WTC11 (cell line): Measurements from ENCODE around the gene BICRA. TPM values are rescaled to one million over a fixed set of nuclear protein-coding genes. Genes with fewer than 3 reads are reported as not detected.

Experiments used
- ATAC-seq: fragments of 200-7000 bp; cut with Tn5 transposase; 2 replicates; pipeline ENCODE4 v1.10.0; 2021; ENCODE audit warnings: mild to moderate bottlenecking, moderate library complexity
- CTCF ChIA-PET: fragments of 300-600 bp; sonication (Branson Sonifier 250); formaldehyde crosslinking; loops from one replicate; lab custom pipeline; 2021; ENCODE audit warnings: antibody characterized with exemption; lab: Charles Lee
- POLR2A ChIA-PET: fragments of 350-600 bp; sonication (Branson Sonifier 250); formaldehyde crosslinking; loops from one replicate; lab custom pipeline; 2021; ENCODE audit warnings: antibody characterized with exemption; lab: Charles Lee
- DNase-seq: peaks from one replicate; pipeline ENCODE4 v3.0.0; 2021; ENCODE audit warnings: low spot score
- H3K27ac Mint-ChIP-seq: 2 replicates; pipeline ENCODE4 v1.8.0; 2021; ENCODE audit warnings: mixed read lengths
- H3K27me3 Mint-ChIP-seq: 2 replicates; pipeline ENCODE4 v1.8.0; 2021; ENCODE audit warnings: low read depth, mild to moderate bottlenecking, moderate library complexity, mixed read lengths
- H3K36me3 Mint-ChIP-seq: 2 replicates; pipeline ENCODE4 v1.8.0; 2021; ENCODE audit warnings: mixed read lengths
- H3K4me1 Mint-ChIP-seq: 2 replicates; pipeline ENCODE4 v1.8.0; 2022; ENCODE audit warnings: mixed read lengths
- H3K4me3 Mint-ChIP-seq: 2 replicates; pipeline ENCODE4 v1.8.0; 2021; ENCODE audit warnings: mild to moderate bottlenecking, moderate library complexity, mixed read lengths
- H3K9me3 Mint-ChIP-seq: 2 replicates; pipeline ENCODE4 v1.8.0; 2021; ENCODE audit warnings: mixed read lengths
- ESRRA ChIP-seq: sonication (generic); formaldehyde crosslinking; IDR thresholded peaks from 2 replicates; pipeline ENCODE4 v1.8.1; 2022; ENCODE audit warnings: mild to moderate bottlenecking, missing genetic modification reagents, borderline replicate concordance
- IRF2 ChIP-seq: sonication (generic); formaldehyde crosslinking; IDR thresholded peaks from 2 replicates; pipeline ENCODE4 v1.8.0; 2022; ENCODE audit warnings: low read depth, missing genetic modification reagents, borderline replicate concordance
- MXD4 ChIP-seq: fragments of 250-450 bp; sonication (Bioruptor Pico); IDR thresholded peaks from 2 replicates; pipeline ENCODE4 v1.8.0; 2021; ENCODE audit warnings: mild to moderate bottlenecking, moderate library complexity, borderline replicate concordance
- NFYB ChIP-seq: sonication (generic); formaldehyde crosslinking; conservative IDR thresholded peaks from 2 replicates; pipeline ENCODE4 v1.8.0; 2022; ENCODE audit warnings: low read depth, missing genetic modification reagents
- NR1H2 ChIP-seq: sonication (generic); formaldehyde crosslinking; IDR thresholded peaks from 2 replicates; pipeline ENCODE4 v1.9.0; 2021; ENCODE audit warnings: mild to moderate bottlenecking, moderate library complexity, missing genetic modification reagents
- NR3C1 ChIP-seq: sonication (generic); formaldehyde crosslinking; conservative IDR thresholded peaks from 2 replicates; pipeline ENCODE4 v1.8.1; 2023; ENCODE audit warnings: low read depth, mild to moderate bottlenecking, missing genetic modification reagents
- OVOL2 ChIP-seq: fragments of 250-450 bp; sonication (Bioruptor Pico); IDR thresholded peaks from 2 replicates; pipeline ENCODE4 v1.9.0; 2021; ENCODE audit warnings: mild to moderate bottlenecking, borderline replicate concordance
- ZNF121 ChIP-seq: sonication (generic); formaldehyde crosslinking; IDR thresholded peaks from 2 replicates; pipeline ENCODE4 v1.8.0; 2023; ENCODE audit warnings: missing genetic modification reagents
- ZNF138 ChIP-seq: sonication (generic); formaldehyde crosslinking; conservative IDR thresholded peaks from 2 replicates; pipeline ENCODE4 v1.8.1; 2022; ENCODE audit warnings: mild to moderate bottlenecking, moderate library complexity, missing genetic modification reagents
- total RNA-seq: library from RNA; stranded (reverse); gene quantifications from 3 replicates; pipeline ENCODE4 v1.2.3, GENCODE V29; 2021
- TF ChIP-seq, protein P1 (sequence below): sonication (generic); formaldehyde crosslinking; IDR thresholded peaks from 2 replicates; pipeline ENCODE4 v1.8.0; 2023; ENCODE audit warnings: missing genetic modification reagents, mild to moderate bottlenecking, borderline replicate concordance
- TF ChIP-seq, protein P2 (sequence below): fragments of 250-450 bp; sonication (Bioruptor Pico); IDR thresholded peaks from 2 replicates; pipeline ENCODE4 v1.9.0; 2021; ENCODE audit warnings: mild to moderate bottlenecking, borderline replicate concordance
- TF ChIP-seq, protein P3 (sequence below): fragments of 250-450 bp; sonication (Bioruptor Pico); IDR thresholded peaks from 2 replicates; pipeline ENCODE4 v1.9.0; 2021; ENCODE audit warnings: moderate library complexity, mild to moderate bottlenecking, inconsistent platforms, borderline replicate concordance
- TF ChIP-seq, protein P4 (sequence below): sonication (generic); formaldehyde crosslinking; IDR thresholded peaks from 2 replicates; pipeline ENCODE4 v1.8.0; 2022; ENCODE audit warnings: mild to moderate bottlenecking, missing genetic modification reagents
- TF ChIP-seq, protein P5 (sequence below): sonication (generic); formaldehyde crosslinking; IDR thresholded peaks from 2 replicates; pipeline ENCODE4 v1.8.1; 2022; ENCODE audit warnings: missing genetic modification reagents, borderline replicate concordance

Gene BICRA
- total RNA-seq, 1 experiment from 2014 or later: 30.3 TPM

DNA sequence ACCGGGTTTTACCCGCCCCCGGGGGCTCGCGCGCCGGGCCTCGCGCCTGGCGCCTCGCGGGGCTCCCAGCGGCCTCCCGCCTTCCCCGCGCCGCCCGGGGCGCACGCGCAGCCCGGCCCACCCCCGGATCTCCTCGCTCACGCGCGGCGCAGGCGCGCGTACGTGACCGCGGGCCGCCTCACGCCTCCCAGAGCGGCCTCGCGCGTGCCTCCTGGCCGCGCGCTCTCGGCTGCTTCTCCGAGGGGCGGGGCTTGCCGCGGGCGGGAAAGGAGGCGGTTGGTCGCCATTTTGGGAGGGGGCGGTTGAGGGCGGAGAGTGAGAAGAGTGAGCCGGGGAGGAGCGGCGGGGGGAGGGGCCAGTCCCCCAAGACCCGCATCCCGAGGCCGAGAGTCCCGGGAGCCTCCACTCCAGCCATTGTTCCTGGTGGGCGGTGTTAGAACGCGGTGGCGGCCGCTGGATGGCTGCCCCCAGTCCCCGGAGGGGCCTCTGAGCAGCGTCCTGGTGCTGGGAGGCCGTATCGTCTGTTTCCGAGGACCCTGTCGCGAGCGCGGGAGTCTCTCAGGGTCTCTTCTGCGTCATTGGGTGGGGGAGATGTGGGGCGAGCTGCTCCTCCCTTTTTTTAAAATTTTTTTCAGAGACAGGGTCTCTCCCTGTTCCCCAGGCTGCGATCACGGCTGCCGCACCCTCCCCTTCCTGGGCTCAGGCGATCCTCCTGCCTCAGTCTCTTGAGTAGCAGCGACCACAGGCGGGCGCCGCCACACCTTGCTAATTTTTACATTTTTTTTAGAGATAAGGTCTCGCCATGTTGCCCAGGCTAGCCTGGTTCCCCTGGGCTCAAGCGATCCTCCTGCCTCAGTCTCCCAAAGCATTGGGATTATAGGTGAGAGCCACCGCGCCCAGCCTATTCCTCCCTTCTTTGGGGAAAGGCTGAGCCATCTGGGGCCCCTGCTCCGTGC lies 35.6 kb upstream of the BICRA start, which contains the start of gene ZNF541:
TSS of gene ZNF541 (minus strand) at position 78 of the 956 bp plus-strand sequence. CDS start 17,292 bp downstream, outside the sequence.
- Mint-ChIP-seq H3K36me3 (no peaks in the 10 kb centered on the region), H3K27me3 (no peaks in the 10 kb centered on the region; the same call in 1 of the 2 replicates), H3K9me3 (no peaks in the 10 kb centered on the region), H3K4me3 (no peak within 1 kb of the TSS), H3K4me1 (peaks cover 6% of the 10 kb centered on the region), H3K27ac (no peak within 1 kb of the TSS)
- ChIA-PET POLR2A (no interaction called here), CTCF (no interaction called here)
- ATAC-seq: no peak; the same call in 1 of the 2 replicates
- peak; percentile 31 for DNase-seq
- TF ChIP-seq OVOL2 (CRISPR knock-in tag) (no peak), NR3C1 (CRISPR knock-in tag) (no peak), NFYB (CRISPR knock-in tag) (0 out of 2 replicates have a peak, but pooled peaks have one; percentile 26)
- TF ChIP-seq, protein P1, sequence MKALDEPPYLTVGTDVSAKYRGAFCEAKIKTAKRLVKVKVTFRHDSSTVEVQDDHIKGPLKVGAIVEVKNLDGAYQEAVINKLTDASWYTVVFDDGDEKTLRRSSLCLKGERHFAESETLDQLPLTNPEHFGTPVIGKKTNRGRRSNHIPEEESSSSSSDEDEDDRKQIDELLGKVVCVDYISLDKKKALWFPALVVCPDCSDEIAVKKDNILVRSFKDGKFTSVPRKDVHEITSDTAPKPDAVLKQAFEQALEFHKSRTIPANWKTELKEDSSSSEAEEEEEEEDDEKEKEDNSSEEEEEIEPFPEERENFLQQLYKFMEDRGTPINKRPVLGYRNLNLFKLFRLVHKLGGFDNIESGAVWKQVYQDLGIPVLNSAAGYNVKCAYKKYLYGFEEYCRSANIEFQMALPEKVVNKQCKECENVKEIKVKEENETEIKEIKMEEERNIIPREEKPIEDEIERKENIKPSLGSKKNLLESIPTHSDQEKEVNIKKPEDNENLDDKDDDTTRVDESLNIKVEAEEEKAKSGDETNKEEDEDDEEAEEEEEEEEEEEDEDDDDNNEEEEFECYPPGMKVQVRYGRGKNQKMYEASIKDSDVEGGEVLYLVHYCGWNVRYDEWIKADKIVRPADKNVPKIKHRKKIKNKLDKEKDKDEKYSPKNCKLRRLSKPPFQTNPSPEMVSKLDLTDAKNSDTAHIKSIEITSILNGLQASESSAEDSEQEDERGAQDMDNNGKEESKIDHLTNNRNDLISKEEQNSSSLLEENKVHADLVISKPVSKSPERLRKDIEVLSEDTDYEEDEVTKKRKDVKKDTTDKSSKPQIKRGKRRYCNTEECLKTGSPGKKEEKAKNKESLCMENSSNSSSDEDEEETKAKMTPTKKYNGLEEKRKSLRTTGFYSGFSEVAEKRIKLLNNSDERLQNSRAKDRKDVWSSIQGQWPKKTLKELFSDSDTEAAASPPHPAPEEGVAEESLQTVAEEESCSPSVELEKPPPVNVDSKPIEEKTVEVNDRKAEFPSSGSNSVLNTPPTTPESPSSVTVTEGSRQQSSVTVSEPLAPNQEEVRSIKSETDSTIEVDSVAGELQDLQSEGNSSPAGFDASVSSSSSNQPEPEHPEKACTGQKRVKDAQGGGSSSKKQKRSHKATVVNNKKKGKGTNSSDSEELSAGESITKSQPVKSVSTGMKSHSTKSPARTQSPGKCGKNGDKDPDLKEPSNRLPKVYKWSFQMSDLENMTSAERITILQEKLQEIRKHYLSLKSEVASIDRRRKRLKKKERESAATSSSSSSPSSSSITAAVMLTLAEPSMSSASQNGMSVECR (CRISPR knock-in tag): no peak
- TF ChIP-seq, protein P2, sequence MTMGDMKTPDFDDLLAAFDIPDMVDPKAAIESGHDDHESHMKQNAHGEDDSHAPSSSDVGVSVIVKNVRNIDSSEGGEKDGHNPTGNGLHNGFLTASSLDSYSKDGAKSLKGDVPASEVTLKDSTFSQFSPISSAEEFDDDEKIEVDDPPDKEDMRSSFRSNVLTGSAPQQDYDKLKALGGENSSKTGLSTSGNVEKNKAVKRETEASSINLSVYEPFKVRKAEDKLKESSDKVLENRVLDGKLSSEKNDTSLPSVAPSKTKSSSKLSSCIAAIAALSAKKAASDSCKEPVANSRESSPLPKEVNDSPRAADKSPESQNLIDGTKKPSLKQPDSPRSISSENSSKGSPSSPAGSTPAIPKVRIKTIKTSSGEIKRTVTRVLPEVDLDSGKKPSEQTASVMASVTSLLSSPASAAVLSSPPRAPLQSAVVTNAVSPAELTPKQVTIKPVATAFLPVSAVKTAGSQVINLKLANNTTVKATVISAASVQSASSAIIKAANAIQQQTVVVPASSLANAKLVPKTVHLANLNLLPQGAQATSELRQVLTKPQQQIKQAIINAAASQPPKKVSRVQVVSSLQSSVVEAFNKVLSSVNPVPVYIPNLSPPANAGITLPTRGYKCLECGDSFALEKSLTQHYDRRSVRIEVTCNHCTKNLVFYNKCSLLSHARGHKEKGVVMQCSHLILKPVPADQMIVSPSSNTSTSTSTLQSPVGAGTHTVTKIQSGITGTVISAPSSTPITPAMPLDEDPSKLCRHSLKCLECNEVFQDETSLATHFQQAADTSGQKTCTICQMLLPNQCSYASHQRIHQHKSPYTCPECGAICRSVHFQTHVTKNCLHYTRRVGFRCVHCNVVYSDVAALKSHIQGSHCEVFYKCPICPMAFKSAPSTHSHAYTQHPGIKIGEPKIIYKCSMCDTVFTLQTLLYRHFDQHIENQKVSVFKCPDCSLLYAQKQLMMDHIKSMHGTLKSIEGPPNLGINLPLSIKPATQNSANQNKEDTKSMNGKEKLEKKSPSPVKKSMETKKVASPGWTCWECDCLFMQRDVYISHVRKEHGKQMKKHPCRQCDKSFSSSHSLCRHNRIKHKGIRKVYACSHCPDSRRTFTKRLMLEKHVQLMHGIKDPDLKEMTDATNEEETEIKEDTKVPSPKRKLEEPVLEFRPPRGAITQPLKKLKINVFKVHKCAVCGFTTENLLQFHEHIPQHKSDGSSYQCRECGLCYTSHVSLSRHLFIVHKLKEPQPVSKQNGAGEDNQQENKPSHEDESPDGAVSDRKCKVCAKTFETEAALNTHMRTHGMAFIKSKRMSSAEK (CRISPR knock-in tag): no peak

DNA sequence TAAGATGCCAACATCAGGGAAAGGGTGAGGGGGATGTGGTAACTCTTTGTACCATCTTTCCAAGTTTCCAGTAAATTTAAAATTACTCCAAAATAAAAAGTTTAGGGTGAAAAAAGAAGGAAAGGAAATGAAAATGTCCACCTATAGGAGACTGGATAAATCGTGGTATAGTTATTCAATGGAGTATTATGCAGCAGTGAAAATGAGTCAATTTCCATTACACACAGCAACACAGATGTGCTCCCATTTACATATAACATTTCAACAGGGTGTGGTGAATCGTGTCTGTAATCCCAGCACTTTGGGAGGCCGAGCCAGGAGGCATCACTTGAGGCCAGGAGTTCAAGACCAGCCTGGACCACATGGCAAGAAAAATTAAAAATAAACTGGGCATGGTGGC lies 28.5 kb upstream of the BICRA start:
- H3K4me3 Mint-ChIP-seq: no peak overlapping the region
- H3K27me3 Mint-ChIP-seq: peaks cover 5% of the 10 kb centered on the region
- H3K27ac Mint-ChIP-seq: no peak overlapping the region
- CTCF ChIA-PET: no interaction called here
- no peak for TF ChIP-seq ZNF138 (CRISPR knock-in tag)
- no peak for TF ChIP-seq NR1H2
- no peak for TF ChIP-seq MXD4 (CRISPR knock-in tag)
- TF ChIP-seq ZNF121 (CRISPR knock-in tag): no peak
- TF ChIP-seq, protein P3, sequence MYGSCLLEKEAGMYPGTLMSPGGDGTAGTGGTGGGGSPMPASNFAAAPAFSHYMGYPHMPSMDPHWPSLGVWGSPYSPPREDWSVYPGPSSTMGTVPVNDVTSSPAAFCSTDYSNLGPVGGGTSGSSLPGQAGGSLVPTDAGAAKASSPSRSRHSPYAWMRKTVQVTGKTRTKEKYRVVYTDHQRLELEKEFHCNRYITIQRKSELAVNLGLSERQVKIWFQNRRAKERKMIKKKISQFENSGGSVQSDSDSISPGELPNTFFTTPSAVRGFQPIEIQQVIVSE: no peak
- TF ChIP-seq, protein P4, sequence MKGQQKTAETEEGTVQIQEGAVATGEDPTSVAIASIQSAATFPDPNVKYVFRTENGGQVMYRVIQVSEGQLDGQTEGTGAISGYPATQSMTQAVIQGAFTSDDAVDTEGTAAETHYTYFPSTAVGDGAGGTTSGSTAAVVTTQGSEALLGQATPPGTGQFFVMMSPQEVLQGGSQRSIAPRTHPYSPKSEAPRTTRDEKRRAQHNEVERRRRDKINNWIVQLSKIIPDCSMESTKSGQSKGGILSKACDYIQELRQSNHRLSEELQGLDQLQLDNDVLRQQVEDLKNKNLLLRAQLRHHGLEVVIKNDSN (CRISPR knock-in tag): no peak
- TF ChIP-seq, protein P5, sequence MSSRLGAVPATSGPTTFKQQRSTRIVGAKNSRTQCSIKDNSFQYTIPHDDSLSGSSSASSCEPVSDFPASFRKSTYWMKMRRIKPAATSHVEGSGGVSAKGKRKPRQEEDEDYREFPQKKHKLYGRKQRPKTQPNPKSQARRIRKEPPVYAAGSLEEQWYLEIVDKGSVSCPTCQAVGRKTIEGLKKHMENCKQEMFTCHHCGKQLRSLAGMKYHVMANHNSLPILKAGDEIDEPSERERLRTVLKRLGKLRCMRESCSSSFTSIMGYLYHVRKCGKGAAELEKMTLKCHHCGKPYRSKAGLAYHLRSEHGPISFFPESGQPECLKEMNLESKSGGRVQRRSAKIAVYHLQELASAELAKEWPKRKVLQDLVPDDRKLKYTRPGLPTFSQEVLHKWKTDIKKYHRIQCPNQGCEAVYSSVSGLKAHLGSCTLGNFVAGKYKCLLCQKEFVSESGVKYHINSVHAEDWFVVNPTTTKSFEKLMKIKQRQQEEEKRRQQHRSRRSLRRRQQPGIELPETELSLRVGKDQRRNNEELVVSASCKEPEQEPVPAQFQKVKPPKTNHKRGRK (CRISPR knock-in tag): no peak
- no peak for TF ChIP-seq ESRRA (CRISPR knock-in tag)
- no peak for TF ChIP-seq IRF2 (CRISPR knock-in tag)
- TF ChIP-seq, protein P2 (CRISPR knock-in tag): no peak
- no peak for ATAC-seq
- no peaks in the 10 kb centered on the region for H3K36me3 Mint-ChIP-seq
- DNase-seq: no peak
- H3K4me1 Mint-ChIP-seq: peaks cover 12% of the 10 kb centered on the region
- POLR2A ChIA-PET: no interaction called here
- peaks cover 9% of the 10 kb centered on the region for H3K9me3 Mint-ChIP-seq
